Left lung (tissue), 10 donors: ENCODE measurements around the gene TIAM2. TPM values are rescaled to one million over a fixed set of nuclear protein-coding genes. Genes with fewer than 3 reads are reported as not detected.
A peak's percentile ranks its signal among the peaks of the same experiment; 100 is the strongest.
"Not testable (repeated sequence)": the region's sequence is repeated elsewhere in the genome, so short reads cannot be mapped to it uniquely, and the experiment has no call there.

Source experiments
- ATAC-seq: fragments of 200-7000 bp; cut with Tn5 transposase; one replicate; pipeline ENCODE4 v1.9.1; 2020; ENCODE audit warnings: moderate library complexity
- DNase-seq, 4 donors: peaks; one replicate each; pipeline ENCODE4 v3.0.0-alpha.2; 2013 to 2020
- H3K27ac ChIP-seq, 2 donors: fragments of 200-600 bp; sonication (generic) in 1 of 2; one replicate each; pipeline versions ENCODE4 v1.5.0 to v1.8.0; 2020 to 2021
- H3K27me3 ChIP-seq, 2 donors: fragments of 200-600 bp; sonication (generic) in 1 of 2; one replicate each; pipeline versions ENCODE4 v1.5.0 to v1.8.0; 2020 to 2021
- H3K36me3 ChIP-seq, 2 donors: fragments of 200-600 bp; sonication (generic) in 1 of 2; one replicate each; pipeline versions ENCODE4 v1.5.0 to v1.8.0; 2020 to 2021
- H3K4me1 ChIP-seq, 2 donors: fragments of 200-600 bp; one replicate each; pipeline ENCODE4 v1.8.0; 2021
- H3K4me3 ChIP-seq, 2 donors: fragments of 200-600 bp; sonication (generic) in 1 of 2; one replicate each; pipeline versions ENCODE4 v1.5.0 to v1.8.0; 2020 to 2021; ENCODE audit warnings: mild to moderate bottlenecking in 1 of 2
- H3K9me3 ChIP-seq, 2 donors: fragments of 200-600 bp; sonication (generic) in 1 of 2; one replicate each; pipeline versions ENCODE4 v1.5.0 to v1.8.0; 2020 to 2021
- intact Hi-C, 2 donors: fragments of 100-400 bp; cut with DNase I; formaldehyde crosslinking; loops; one replicate each; pipeline versions ENCODE4 v1.11.2 to v1.14.2; 2022
- polyA plus RNA-seq, 6 donors: library from polyadenylated mRNA; unstranded; fragments of 120-200 nt; gene quantifications; one replicate each; pipeline ENCODE4 v1.2.1, GENCODE V29; 2013; ENCODE audit not compliant: insufficient read length in 6 of 6
- total RNA-seq, 2 donors: library from RNA; stranded (reverse); fragmentation: NEBNext Ultra II Directional; extraction: Animal tissue kit (Norgen Biotek cat#: 25700); gene quantifications; one replicate each; pipeline ENCODE4 v1.2.1, GENCODE V29; 2021
- TF ChIP-seq, protein P1 (sequence below), 2 donors: fragments of 200-600 bp; sonication (generic) in 1 of 2; IDR thresholded peaks; one replicate each; pipeline versions ENCODE4 v1.5.0 to v1.8.0; 2021; ENCODE audit warnings: antibody characterized with exemption in 2 of 2
- donor health status: DM: no; HTN: yes; CAD: no.
- donor health status: DM: no; HTN: no; CAD: no.

Gene TIAM2
- total and polyA plus RNA-seq, 8 donors = 6.9 to 25.0 (median 20.6) TPM

DNA sequence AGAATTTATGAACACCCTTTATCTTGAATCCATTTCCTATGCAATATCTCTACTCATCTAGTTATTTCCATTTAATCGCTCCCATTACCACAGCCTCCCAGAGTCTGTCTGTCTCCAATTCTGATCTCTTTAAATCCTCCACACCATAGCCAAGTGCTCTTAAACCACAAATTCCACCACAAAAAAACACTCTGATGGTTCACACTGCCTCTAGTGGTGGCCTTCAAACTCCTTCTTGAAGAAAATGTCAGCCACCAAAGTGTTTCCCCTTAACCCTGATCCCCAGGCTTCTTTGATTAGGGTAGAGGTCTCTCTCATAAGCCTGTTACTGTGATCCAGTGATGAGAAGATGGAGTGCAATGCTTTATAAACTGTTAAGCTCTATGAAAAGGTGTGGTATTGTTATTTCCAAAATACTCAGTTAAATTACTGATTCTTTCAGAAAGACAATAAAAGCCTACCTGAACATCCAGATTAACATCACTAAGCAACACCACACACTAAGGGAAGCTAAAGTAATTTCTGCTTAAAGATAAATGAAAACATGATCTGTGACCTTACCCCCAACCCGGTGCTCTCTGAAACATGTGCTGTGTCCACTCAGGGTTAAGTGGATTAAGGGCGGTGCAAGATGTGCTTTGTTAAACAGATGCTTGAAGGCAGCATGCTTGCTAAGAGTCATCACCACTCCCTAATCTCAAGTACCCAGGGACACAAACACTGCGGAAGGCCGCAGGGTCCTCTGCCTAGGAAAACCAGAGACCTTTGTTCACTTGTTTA lies 273.2 kb downstream of the TIAM2 start:
- H3K36me3 ChIP-seq, H3K4me3 ChIP-seq, H3K27me3 ChIP-seq, intact Hi-C loops, H3K27ac ChIP-seq, H3K4me1 ChIP-seq, DNase-seq, H3K9me3 ChIP-seq: not testable (repeated sequence)
- TF ChIP-seq, protein P1, sequence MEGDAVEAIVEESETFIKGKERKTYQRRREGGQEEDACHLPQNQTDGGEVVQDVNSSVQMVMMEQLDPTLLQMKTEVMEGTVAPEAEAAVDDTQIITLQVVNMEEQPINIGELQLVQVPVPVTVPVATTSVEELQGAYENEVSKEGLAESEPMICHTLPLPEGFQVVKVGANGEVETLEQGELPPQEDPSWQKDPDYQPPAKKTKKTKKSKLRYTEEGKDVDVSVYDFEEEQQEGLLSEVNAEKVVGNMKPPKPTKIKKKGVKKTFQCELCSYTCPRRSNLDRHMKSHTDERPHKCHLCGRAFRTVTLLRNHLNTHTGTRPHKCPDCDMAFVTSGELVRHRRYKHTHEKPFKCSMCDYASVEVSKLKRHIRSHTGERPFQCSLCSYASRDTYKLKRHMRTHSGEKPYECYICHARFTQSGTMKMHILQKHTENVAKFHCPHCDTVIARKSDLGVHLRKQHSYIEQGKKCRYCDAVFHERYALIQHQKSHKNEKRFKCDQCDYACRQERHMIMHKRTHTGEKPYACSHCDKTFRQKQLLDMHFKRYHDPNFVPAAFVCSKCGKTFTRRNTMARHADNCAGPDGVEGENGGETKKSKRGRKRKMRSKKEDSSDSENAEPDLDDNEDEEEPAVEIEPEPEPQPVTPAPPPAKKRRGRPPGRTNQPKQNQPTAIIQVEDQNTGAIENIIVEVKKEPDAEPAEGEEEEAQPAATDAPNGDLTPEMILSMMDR (IDR thresholded peaks at IDR 0.05) = peak in 1 of 2 donors; percentile 13
- peak; percentile 63 for ATAC-seq

DNA sequence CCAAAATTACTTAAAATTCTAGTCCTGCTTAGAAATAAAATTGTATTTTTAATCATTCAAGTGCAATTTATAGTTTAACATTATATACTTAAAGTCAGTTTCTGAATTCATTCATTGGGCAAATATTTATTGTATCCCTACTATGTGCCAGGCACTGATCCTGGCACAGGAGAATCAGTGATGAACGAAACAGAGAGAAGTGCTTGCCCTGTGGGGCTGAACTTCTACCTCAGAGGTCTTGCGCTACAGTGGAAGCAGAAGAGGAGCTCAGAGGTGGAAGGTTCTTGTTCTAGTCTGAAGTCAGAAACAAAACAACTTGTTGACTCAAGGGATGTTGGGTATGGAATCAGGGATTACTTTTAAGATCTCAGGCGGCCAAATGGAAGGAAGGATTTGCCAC lies 274.6 kb downstream of the TIAM2 start:
- H3K9me3 ChIP-seq = no peaks in the 10 kb centered on the region
- intact Hi-C loops = no loop called here
- TF ChIP-seq, protein P1 (IDR thresholded peaks at IDR 0.05) = no peak
- H3K27ac ChIP-seq = no peak overlapping the region
- no peaks in the 10 kb centered on the region for H3K4me1 ChIP-seq
- H3K36me3 ChIP-seq = peaks cover 0 to 3% of the 10 kb centered on the region in 2 donors
- DNase-seq (no peak), ATAC-seq (no peak)
- H3K4me3 ChIP-seq = no peak overlapping the region
- H3K27me3 ChIP-seq = no peaks in the 10 kb centered on the region

DNA sequence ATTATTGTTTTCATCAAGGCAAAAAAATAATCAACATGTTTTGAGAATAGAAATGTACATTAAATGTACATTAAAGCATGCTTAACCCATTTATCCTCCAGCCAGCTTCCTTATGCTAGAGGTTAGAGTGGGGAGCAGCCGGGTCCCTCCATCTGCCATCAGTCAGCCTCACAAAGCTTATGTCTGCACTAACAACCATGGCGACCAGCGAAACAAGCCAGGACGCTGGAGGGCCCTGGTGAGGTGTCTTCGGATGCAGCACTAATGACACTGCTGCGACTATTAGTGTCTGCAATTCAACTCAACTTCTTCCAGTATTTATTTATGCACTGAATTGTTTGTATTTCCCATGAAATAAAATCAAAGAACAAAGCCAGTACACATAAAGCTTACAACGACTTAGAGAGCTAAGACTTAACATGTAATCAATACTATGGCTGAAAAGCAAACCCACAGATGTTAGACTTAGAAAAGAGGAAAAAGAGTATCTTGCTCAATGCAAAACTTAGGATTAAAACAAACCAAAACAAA lies 275.5 kb downstream of the TIAM2 start:
- no peak overlapping the region for H3K4me3 ChIP-seq
- H3K27me3 ChIP-seq = no peaks in the 10 kb centered on the region
- H3K27ac ChIP-seq = no peak overlapping the region
- peaks cover 0 to 7% of the 10 kb centered on the region in 2 donors for H3K36me3 ChIP-seq
- H3K4me1 ChIP-seq = no peaks in the 10 kb centered on the region
- ATAC-seq = no peak
- intact Hi-C loops = no loop called here
- H3K9me3 ChIP-seq = no peaks in the 10 kb centered on the region
- TF ChIP-seq, protein P1 (IDR thresholded peaks at IDR 0.05) = no peak
- peak in 2 of 4 donors; percentile 67 to 76 for DNase-seq

DNA sequence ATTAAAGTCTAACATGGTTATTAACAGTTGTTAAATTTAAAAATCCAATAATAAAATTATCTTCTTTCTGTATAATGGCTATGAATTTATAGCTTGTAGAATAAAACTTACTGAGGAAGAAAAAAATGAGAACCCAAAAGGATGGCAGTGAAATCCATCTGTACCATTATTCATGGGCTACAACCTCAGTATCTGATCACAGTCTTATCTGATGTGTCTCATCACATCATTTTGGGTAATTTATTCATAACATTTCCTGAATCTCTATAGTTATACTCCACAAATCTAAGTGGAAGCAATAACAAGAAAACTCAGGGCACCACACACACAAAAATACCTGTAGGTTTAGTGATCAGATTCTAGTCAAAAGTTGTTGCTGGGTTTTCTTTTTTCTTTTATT lies 276.0 kb downstream of the TIAM2 start:
- ATAC-seq (no peak), DNase-seq (no peak)
- H3K4me1 ChIP-seq = no peaks in the 10 kb centered on the region
- no peaks in the 10 kb centered on the region for H3K9me3 ChIP-seq
- TF ChIP-seq, protein P1 (IDR thresholded peaks at IDR 0.05) = no peak
- H3K36me3 ChIP-seq = peaks cover 0 to 9% of the 10 kb centered on the region in 2 donors
- H3K27me3 ChIP-seq = no peaks in the 10 kb centered on the region
- no peak overlapping the region for H3K27ac ChIP-seq
- intact Hi-C loops = no loop called here
- no peak overlapping the region for H3K4me3 ChIP-seq

DNA sequence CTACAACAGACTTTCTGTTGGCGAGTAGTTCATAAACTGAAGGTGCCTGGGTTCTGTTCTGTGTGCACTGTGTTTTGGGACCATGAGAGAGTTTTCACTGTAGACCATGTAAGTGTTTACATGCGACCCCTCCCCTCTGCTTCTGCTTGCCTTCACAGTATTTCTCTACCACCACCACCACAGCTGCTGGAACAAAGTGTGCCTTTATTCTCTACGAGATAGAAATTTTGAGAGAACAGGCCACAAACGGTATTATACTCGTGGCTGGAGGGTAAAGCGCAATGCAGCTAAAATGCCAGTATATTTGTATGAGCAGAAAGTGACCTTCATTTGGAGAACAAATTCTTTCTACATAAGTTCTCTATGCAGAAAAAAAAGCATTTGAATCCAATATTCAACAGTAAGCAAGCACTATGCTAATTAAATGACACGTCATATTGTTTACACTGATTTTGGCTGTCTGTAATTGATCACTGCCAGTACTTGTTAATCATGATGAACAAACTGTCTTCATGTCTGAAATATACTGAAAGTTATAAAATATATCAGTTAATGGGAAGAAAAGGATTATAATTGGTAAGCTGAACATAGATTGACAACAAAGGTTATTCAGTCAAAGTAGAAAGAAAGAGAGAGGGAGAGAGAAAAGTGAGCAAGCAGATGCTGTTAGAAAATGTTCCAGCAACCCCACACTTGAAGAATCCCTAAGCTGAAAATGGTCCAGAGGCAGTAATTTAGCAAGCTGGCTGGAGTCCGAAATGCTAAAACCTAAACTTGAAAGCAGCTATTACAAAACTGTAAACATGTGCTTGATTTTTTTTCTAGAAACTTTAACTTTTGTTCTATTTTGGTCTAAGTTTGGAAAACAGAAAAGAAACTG lies 277.5 kb downstream of the TIAM2 start:
- intact Hi-C loops = no loop called here
- peak overlapping the region in 1 of 2 donors; percentile 5 for H3K27ac ChIP-seq
- TF ChIP-seq, protein P1 (IDR thresholded peaks at IDR 0.05) = no peak
- peaks cover 0 to 3% of the 10 kb centered on the region in 2 donors for H3K4me1 ChIP-seq
- no peaks in the 10 kb centered on the region for H3K9me3 ChIP-seq
- peaks cover 0 to 9% of the 10 kb centered on the region in 2 donors for H3K36me3 ChIP-seq
- ATAC-seq (no peak), DNase-seq (peak in 2 of 4 donors; percentile 64 to 73)
- H3K4me3 ChIP-seq = no peak overlapping the region
- H3K27me3 ChIP-seq = no peaks in the 10 kb centered on the region
